Activated CD4-positive, alpha-beta memory T cell treated with anti-CD3 and anti-CD28 coated beads, Interleukin-2, amount 10 ng/mL, durations not matched to agents 7 days and 5 days (primary cell): Measurements from ENCODE around the gene KRT33A. TPM values are rescaled to one million over a fixed set of nuclear protein-coding genes. Genes with fewer than 3 reads are reported as not detected.

Experiments
- CTCF ChIA-PET: fragments of 350-600 bp; sonication (Branson Sonifier 250); formaldehyde crosslinking; loops from one replicate; lab custom pipeline; 2021; ENCODE audit warnings: antibody characterized with exemption, inconsistent platforms; lab: Charles Lee
- POLR2A ChIA-PET: fragments of 350-600 bp; sonication (Branson Sonifier 250); formaldehyde crosslinking; loops from one replicate; lab custom pipeline; 2021; ENCODE audit warnings: antibody characterized with exemption; lab: Charles Lee
- DNase-seq: peaks from one replicate; pipeline ENCODE4 v3.0.0-alpha.2; 2020
- H3K27ac Mint-ChIP-seq: one replicate; pipeline ENCODE4 v1.8.0; 2021; ENCODE audit warnings: mild to moderate bottlenecking, mixed read lengths
- H3K27me3 Mint-ChIP-seq: one replicate; pipeline ENCODE4 v1.8.0; 2021; ENCODE audit warnings: mixed read lengths
- H3K36me3 Mint-ChIP-seq: one replicate; pipeline ENCODE4 v1.8.0; 2021; ENCODE audit warnings: low read depth, mixed read lengths
- H3K4me1 Mint-ChIP-seq: one replicate; pipeline ENCODE4 v1.8.0; 2021; ENCODE audit warnings: mixed read lengths
- H3K4me3 Mint-ChIP-seq: one replicate; pipeline ENCODE4 v1.8.0; 2021; ENCODE audit warnings: mild to moderate bottlenecking, mixed read lengths
- H3K9me3 Mint-ChIP-seq: one replicate; pipeline ENCODE4 v1.8.0; 2021; ENCODE audit warnings: mixed read lengths
- total RNA-seq, 2 experiments: library from RNA; stranded (reverse); gene quantifications; one replicate each; pipeline ENCODE4 v1.2.3, GENCODE V29; 2021

KRT33A gene
- total RNA-seq, 2 experiments from 2014 or later = not detected

DNA sequence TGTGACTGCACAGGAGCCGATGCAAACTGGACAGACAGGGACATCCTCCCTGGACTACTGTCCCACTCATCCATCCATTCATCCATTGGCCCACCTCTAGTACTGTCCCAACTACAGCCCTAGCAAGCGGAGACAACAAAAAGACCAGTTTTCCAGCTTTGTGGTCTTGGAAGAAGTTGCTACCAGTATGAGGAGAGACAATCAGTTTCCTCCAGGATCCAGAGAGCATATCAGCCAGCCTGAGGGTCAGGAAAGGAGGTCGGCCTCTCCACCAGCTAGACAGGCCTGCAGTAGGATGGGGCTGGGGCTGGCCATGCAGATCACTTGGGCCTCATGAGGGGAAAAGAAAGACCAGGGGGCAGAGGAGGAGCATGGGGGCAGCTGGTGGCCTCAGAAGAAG, 16.8 kb downstream of the KRT33A start:
- Mint-ChIP-seq H3K27me3 (peaks cover 5% of the 10 kb centered on the region), H3K4me1 (peaks cover 12% of the 10 kb centered on the region), H3K4me3 (no peak overlapping the region), H3K36me3 (no peaks in the 10 kb centered on the region), H3K27ac (no peak overlapping the region), H3K9me3 (no peaks in the 10 kb centered on the region)
- POLR2A ChIA-PET = no interaction called here
- CTCF ChIA-PET = interaction anchor here (1.5 kb wide), 1 partner anchor 11 kb away, joined by 5 read pairs; no protein-coding TSS in a partner anchor
- no peak for DNase-seq

DNA sequence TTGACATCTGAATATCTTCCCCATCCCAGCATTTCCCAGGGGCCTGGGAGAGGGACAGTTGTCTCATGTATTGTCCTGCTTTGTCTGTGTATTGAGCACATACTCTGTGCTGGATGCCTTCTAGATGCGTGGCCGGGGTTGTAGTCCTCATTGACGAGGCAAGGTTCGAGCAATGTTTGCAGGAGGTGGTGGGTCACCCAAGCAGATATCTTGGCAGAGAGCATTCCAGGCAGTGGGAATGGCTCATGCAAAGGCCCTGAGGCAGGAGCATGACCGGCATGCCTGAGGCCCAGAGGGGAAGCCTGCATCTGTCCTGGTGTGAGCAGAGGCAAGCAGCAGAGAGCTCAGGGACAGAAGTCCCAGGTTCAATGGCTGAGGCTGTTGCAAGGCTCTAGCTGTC, 17.5 kb downstream of the KRT33A start:
- H3K9me3 Mint-ChIP-seq = no peaks in the 10 kb centered on the region
- DNase-seq = no peak
- ChIA-PET CTCF (interaction anchor here (1.5 kb wide), 1 partner anchor 10 kb away, joined by 5 read pairs; no protein-coding TSS in a partner anchor), POLR2A (no interaction called here)
- peaks cover 3% of the 10 kb centered on the region for H3K27me3 Mint-ChIP-seq
- no peak overlapping the region for H3K4me3 Mint-ChIP-seq
- peaks cover 6% of the 10 kb centered on the region for H3K4me1 Mint-ChIP-seq
- H3K36me3 Mint-ChIP-seq = no peaks in the 10 kb centered on the region
- no peak overlapping the region for H3K27ac Mint-ChIP-seq

DNA sequence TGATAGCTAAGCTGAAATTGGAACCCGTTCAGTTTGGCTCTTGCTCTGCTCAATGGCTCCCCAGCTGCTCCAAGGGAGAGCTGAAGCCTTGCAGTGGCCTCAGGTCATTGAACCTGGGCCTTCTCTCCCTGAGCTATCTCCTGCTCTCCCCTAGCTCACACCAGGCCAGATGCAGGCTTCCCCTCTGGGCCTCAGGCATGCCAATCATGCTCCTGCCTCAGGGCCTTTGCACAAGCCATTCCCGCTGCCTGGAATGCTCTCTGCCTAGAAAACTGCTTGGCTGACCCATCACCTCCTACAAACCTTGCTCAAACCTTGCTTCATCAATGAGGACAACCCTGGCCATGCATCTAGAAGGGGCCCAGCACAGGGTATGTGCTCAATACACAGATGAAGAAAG, 18.4 kb downstream of the KRT33A start:
- Mint-ChIP-seq H3K4me3 (no peak overlapping the region), H3K27me3 (peaks cover under 1% of the 10 kb centered on the region), H3K9me3 (no peaks in the 10 kb centered on the region), H3K36me3 (no peaks in the 10 kb centered on the region), H3K27ac (no peak overlapping the region), H3K4me1 (peaks cover 7% of the 10 kb centered on the region)
- POLR2A ChIA-PET = no interaction called here
- CTCF ChIA-PET = interaction anchor here (0.8 to 1.0 kb wide), 2 partner anchors 10 to 316 kb away, joined by 4 read pairs; no protein-coding TSS in a partner anchor
- no peak for DNase-seq

GRCh38 chr17:41331606-41332005, 19.0 kb downstream of the KRT33A start:
- no peak overlapping the region for H3K4me3 Mint-ChIP-seq
- H3K27ac Mint-ChIP-seq = no peak overlapping the region
- H3K4me1 Mint-ChIP-seq = peaks cover 12% of the 10 kb centered on the region
- H3K27me3 Mint-ChIP-seq = no peaks in the 10 kb centered on the region
- H3K9me3 Mint-ChIP-seq = no peaks in the 10 kb centered on the region
- DNase-seq = no peak
- H3K36me3 Mint-ChIP-seq = no peaks in the 10 kb centered on the region
- POLR2A ChIA-PET = interaction anchor here (0.6 kb wide), 1 partner anchor 357 kb away, joined by 3 read pairs; the partner anchor contains the start of gene EIF1
- CTCF ChIA-PET = interaction anchor here (0.8 to 1.0 kb wide), 2 partner anchors 9 to 317 kb away, joined by 4 read pairs; no protein-coding TSS in a partner anchor

DNA sequence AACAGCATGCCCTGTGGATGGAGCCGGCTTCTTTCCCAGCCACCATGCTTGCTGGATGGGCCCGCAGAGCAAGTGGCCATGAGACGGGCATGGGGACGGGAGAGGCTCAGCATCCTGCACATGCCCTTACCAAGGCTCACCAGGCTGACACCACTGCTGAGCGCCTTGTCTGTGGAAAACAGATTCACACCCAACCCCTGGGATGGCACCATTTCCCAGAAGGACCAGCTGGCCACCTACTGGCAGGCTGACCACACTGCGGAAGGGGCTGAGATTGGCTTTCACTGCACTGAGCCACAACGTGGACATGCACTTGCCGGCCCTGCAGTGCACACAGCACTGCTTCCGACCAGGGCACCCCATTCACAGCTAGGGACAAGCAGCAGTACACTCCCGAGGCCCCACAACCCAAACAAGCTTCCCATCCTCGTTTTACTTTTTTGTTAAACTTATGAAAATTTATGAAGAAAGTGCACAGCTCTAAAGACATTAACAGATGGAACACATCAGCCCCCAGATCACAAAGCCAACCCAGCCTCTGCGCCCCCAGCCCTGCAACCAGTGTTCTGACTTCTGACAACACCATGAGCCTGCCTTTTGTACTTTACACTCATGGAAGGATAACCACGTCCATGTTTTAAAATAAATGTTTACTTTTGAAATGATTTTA, 21.2 kb downstream of the KRT33A start:
- no peak overlapping the region for H3K4me3 Mint-ChIP-seq
- POLR2A ChIA-PET = interaction anchor here (0.9 kb wide), 1 partner anchor 21 kb away, joined by 3 read pairs; the partner anchor contains the start of gene KRTAP16-1

DNA sequence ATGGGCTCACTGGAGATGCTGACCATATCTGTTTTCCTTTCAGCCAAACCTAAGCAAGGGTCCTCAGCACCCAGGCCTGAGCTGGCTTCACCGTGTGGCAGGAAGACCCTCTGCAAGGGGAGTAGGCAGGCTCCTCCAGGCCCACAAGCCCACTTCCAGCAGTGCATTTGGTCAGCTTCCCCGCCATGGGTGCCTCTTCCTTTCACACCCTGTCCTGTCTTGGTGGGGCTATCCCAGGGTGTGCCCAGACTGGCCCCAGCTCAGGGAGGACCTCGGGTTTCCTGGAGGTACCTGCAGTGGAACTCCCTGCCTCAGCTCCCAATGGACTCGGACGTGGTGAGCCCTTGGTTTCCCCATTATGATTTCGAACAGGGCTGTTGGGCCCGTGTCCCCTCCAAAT, 22.4 kb downstream of the KRT33A start:
- no peak for DNase-seq
- Mint-ChIP-seq H3K27ac (no peak overlapping the region), H3K27me3 (no peaks in the 10 kb centered on the region), H3K36me3 (no peaks in the 10 kb centered on the region), H3K4me3 (no peak overlapping the region), H3K4me1 (peaks cover 16% of the 10 kb centered on the region), H3K9me3 (no peaks in the 10 kb centered on the region)
- ChIA-PET CTCF (no interaction called here), POLR2A (interaction anchor here (1.1 kb wide), 1 partner anchor 19 kb away, joined by 3 read pairs; the partner anchor contains the start of gene KRTAP16-1)

More for the DNA sequence above, 21.2 kb downstream of the KRT33A start:
- H3K36me3 Mint-ChIP-seq = no peaks in the 10 kb centered on the region
- no peaks in the 10 kb centered on the region for H3K27me3 Mint-ChIP-seq
- CTCF ChIA-PET = interaction anchor here (0.7 to 2.1 kb wide), 4 partner anchors 11 to 333 kb away, joined by 3 to 9 read pairs (median 4); partner anchors contain the start of gene KRTAP16-1
- peaks cover 14% of the 10 kb centered on the region for H3K4me1 Mint-ChIP-seq
- no peaks in the 10 kb centered on the region for H3K9me3 Mint-ChIP-seq
- H3K27ac Mint-ChIP-seq = no peak overlapping the region
- DNase-seq = peak; percentile 34

- no peak overlapping the region for H3K27ac Mint-ChIP-seq
- H3K36me3 Mint-ChIP-seq = no peaks in the 10 kb centered on the region
- peaks cover 16% of the 10 kb centered on the region for H3K4me1 Mint-ChIP-seq
- ChIA-PET POLR2A (interaction anchor here (1.1 kb wide), 1 partner anchor 19 kb away, joined by 3 read pairs; the partner anchor contains the start of gene KRTAP16-1), CTCF (no interaction called here)
- H3K4me3 Mint-ChIP-seq = no peak overlapping the region
- DNase-seq = no peak
- H3K27me3 Mint-ChIP-seq = no peaks in the 10 kb centered on the region
- H3K9me3 Mint-ChIP-seq = no peaks in the 10 kb centered on the region
These were observed 23.1 kb downstream of the KRT33A start for GRCh38 chr17:41327411-41328120.

- ChIA-PET POLR2A (no interaction called here), CTCF (no interaction called here)
- Mint-ChIP-seq H3K4me3 (no peak overlapping the region), H3K4me1 (peaks cover 16% of the 10 kb centered on the region), H3K36me3 (no peaks in the 10 kb centered on the region), H3K27me3 (no peaks in the 10 kb centered on the region), H3K27ac (no peak overlapping the region), H3K9me3 (no peaks in the 10 kb centered on the region)
- no peak for DNase-seq
These were observed 24.2 kb downstream of the KRT33A start for GRCh38 chr17:41326173-41327145.

- H3K27ac Mint-ChIP-seq = no peak overlapping the region
- no peaks in the 10 kb centered on the region for H3K27me3 Mint-ChIP-seq
- ChIA-PET CTCF (no interaction called here), POLR2A (no interaction called here)
- no peak overlapping the region for H3K4me3 Mint-ChIP-seq
- peaks cover 16% of the 10 kb centered on the region for H3K4me1 Mint-ChIP-seq
- no peak for DNase-seq
- no peaks in the 10 kb centered on the region for H3K9me3 Mint-ChIP-seq
- H3K36me3 Mint-ChIP-seq = no peaks in the 10 kb centered on the region
These were observed 25.0 kb downstream of the KRT33A start for GRCh38 chr17:41325611-41326010.

DNA sequence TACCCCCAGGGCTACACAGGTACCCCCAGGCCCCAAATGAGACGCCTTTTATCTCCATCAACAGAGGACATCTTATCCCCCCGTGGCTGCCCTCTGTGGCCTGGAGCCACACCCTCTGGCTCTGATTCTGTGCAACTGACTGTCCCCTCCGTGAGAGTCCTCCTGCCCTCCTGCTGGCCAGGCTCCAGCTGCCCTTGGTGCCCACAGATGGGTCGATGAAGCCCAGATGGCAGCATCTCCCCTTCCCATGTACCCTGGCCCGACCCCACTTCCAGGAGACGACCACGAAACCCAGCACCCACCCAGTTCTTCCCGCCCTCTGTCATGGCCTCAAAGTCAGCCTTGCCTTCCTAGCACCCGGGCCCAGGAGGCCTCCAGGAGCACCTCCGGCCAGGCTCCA, 25.5 kb downstream of the KRT33A start:
- Mint-ChIP-seq H3K9me3 (peaks cover 1% of the 10 kb centered on the region), H3K4me3 (no peak overlapping the region), H3K4me1 (peaks cover 16% of the 10 kb centered on the region), H3K36me3 (no peaks in the 10 kb centered on the region), H3K27me3 (no peaks in the 10 kb centered on the region), H3K27ac (no peak overlapping the region)
- no peak for DNase-seq
- ChIA-PET CTCF (no interaction called here), POLR2A (no interaction called here)

- ChIA-PET POLR2A (no interaction called here), CTCF (no interaction called here)
- DNase-seq = no peak
- Mint-ChIP-seq H3K27me3 (no peaks in the 10 kb centered on the region), H3K9me3 (peaks cover 4% of the 10 kb centered on the region), H3K27ac (no peak overlapping the region), H3K4me3 (no peak overlapping the region), H3K36me3 (no peaks in the 10 kb centered on the region), H3K4me1 (peaks cover 16% of the 10 kb centered on the region)
These were observed 26.2 kb downstream of the KRT33A start for GRCh38 chr17:41324180-41325075.
